SK-N-SH (cell line): Measurements from ENCODE around the gene USP47.

Source experiments
- TAF1 ChIP-seq: IDR thresholded peaks from 2 replicates; pipeline ENCODE4 v1.6.1; 2012; ENCODE audit warnings: low read depth, mild to moderate bottlenecking, low read length, moderate library complexity, borderline replicate concordance
- TF ChIP-seq, protein P1 (sequence below): IDR thresholded peaks from 2 replicates; pipeline ENCODE4 v1.4.0; 2012; ENCODE audit warnings: low read depth, borderline replicate concordance

DNA sequence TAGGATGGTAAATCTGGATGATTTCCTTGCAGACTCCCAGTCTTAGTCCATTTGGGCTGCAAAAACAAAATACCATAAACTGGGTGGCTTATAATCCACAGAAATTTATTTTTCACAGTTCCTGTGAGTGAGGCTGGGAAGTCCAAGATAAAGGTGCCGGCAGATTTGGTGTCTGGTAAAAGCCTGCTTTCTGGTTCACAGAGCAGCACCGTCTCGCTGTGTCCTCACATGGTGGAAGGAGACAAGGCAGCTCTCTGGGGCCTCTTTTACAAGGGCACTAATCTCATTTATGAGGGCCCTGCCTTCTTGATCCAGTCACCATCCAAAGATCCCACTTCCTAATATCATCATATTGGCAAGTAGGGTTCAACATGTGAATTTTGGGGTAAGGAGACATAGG, 8.9 kb downstream of the USP47 start:
- TF ChIP-seq, protein P1, sequence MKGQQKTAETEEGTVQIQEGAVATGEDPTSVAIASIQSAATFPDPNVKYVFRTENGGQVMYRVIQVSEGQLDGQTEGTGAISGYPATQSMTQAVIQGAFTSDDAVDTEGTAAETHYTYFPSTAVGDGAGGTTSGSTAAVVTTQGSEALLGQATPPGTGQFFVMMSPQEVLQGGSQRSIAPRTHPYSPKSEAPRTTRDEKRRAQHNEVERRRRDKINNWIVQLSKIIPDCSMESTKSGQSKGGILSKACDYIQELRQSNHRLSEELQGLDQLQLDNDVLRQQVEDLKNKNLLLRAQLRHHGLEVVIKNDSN = no peak
- TF ChIP-seq TAF1 = no peak
